Neutrophil (primary cell): ENCODE measurements around the gene CROCC.

Experiments used
- H3K27ac ChIP-seq: fragments of 200-600 bp; sonication (generic); 2 replicates; pipeline ENCODE4 v1.5.1; 2016; ENCODE audit warnings: mild to moderate bottlenecking, moderate library complexity
- H3K27me3 ChIP-seq: fragments of 200-600 bp; sonication (generic); 2 replicates; pipeline ENCODE4 v1.6.0; 2016; ENCODE audit warnings: mild to moderate bottlenecking
- H3K36me3 ChIP-seq: fragments of 200-600 bp; sonication (generic); 2 replicates; pipeline ENCODE4 v1.5.1; 2017
- H3K4me1 ChIP-seq, 2 experiments: fragments of 200-600 bp in 1 of 2; sonication (generic) in 1 of 2; 1 replicate in 1 of 2; 2 replicates in 1 of 2; pipeline versions ENCODE4 v1.5.1 to v1.6.1; 2013 to 2016; ENCODE audit warnings: low read depth in 1 of 2, low read length in 1 of 2, mild to moderate bottlenecking in 1 of 2, moderate library complexity in 1 of 2; ENCODE audit not compliant: control insufficient read depth in 1 of 2, insufficient read depth in 1 of 2
- H3K4me3 ChIP-seq, 2 experiments: fragments of 200-600 bp in 1 of 2; sonication (generic) in 1 of 2; 1 replicate in 1 of 2; 2 replicates in 1 of 2; pipeline ENCODE4 v1.5.1; 2013 to 2016; ENCODE audit warnings: low read depth in 1 of 2, low read length in 1 of 2, mild to moderate bottlenecking in 1 of 2, moderate library complexity in 1 of 2
- H3K9me3 ChIP-seq: fragments of 200-600 bp; sonication (generic); 2 replicates; pipeline ENCODE4 v1.5.1; 2016
- TF ChIP-seq, protein P1 (sequence below): fragments of 200-600 bp; sonication (generic); IDR thresholded peaks from 2 replicates; pipeline ENCODE4 v1.5.1; 2016; ENCODE audit warnings: antibody characterized with exemption

CROCC gene

DNA sequence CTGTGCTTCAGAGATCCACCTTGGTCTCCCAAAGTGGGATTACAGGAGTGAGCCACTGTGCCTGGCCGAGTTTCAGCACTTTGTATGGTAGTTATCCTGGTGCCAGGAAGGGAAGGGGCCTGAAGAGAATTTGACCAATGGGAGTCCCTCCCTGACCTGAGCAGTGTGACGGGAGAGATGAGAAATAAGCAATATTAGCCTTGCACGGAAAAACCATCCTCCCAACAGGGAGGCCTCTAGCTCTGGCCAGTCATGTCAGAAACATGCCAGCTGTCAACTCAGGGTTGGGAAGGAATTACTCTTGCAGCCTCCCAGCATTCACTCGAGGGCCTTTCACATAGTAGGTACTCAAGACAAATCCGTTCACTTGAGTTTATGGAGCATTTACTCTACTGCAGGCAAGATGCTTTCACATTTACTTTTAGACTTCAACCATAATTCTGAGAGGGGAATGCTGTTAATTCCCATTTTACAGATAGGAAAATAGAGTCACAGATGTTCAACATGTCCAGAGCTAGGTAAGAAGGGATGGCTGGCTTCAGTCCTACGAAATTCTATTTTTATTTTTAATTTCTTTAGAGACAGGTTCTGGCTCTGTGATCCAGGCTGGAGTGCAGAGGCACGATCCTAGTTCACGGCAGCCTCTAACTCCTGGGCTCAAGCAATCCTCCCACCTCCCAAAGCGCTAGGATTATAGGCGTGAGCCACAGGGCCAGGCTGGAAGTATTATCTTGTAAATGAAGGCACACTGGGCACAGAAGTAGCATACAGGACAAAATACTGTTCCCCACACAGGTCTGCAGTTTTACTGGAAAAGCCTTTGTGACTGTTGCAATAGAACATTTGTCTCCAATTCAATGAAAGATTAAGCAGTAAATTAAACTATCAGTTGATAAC, 93.2 kb downstream of the CROCC start:
- no peaks in the 10 kb centered on the region for H3K27me3 ChIP-seq
- peaks cover 22% of the 10 kb centered on the region for H3K36me3 ChIP-seq
- peaks cover 59 to 62% of the 10 kb centered on the region in 2 experiments for H3K4me1 ChIP-seq
- H3K4me3 ChIP-seq = no peak overlapping the region
- TF ChIP-seq, protein P1, sequence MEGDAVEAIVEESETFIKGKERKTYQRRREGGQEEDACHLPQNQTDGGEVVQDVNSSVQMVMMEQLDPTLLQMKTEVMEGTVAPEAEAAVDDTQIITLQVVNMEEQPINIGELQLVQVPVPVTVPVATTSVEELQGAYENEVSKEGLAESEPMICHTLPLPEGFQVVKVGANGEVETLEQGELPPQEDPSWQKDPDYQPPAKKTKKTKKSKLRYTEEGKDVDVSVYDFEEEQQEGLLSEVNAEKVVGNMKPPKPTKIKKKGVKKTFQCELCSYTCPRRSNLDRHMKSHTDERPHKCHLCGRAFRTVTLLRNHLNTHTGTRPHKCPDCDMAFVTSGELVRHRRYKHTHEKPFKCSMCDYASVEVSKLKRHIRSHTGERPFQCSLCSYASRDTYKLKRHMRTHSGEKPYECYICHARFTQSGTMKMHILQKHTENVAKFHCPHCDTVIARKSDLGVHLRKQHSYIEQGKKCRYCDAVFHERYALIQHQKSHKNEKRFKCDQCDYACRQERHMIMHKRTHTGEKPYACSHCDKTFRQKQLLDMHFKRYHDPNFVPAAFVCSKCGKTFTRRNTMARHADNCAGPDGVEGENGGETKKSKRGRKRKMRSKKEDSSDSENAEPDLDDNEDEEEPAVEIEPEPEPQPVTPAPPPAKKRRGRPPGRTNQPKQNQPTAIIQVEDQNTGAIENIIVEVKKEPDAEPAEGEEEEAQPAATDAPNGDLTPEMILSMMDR = no peak
- H3K9me3 ChIP-seq = no peaks in the 10 kb centered on the region
- peak overlapping the region; percentile 73 for H3K27ac ChIP-seq

DNA sequence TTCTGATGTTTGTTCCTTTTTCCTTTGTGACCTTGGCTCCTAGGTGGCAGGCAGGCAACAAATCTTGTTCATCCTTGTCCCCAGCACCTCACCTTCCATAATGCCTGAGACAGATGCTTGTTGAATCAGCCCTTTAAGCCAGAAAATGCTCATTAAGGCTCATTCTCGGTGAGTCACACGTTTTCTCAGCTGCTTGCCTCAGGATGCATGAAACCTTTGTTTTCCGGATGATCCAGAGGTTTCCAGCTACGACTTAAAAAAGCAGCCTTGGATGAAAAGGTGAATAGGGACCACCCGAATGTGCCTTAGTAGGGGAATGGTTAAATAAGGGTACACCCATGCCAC, 94.6 kb downstream of the CROCC start:
- TF ChIP-seq, protein P1 = no peak
- Histone ChIP-seq H3K4me3 (no peak overlapping the region), H3K36me3 (peaks cover 36% of the 10 kb centered on the region), H3K9me3 (no peaks in the 10 kb centered on the region), H3K27me3 (no peaks in the 10 kb centered on the region), H3K27ac (no peak overlapping the region), H3K4me1 (peaks cover 45 to 48% of the 10 kb centered on the region in 2 experiments)

DNA sequence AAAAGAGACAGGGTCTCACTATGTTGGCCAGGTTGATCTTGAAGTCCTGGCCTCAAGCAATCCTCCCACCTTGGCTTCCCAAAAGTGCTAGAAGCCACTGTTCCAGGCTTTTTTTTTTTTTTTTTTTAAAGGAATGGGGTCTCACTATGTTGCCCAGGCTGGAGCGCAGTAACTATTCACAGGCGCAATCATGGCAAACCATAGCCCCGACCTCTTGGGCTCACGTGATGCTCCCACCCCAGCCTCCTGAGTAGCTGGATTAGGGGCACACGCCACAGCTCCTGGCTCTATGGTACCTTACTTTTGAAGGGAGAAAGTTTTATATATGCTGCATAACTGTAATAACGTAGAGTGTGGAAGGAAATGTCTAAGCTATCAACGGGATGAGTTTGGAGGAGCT, 95.7 kb downstream of the CROCC start:
- Histone ChIP-seq H3K27ac (no peak overlapping the region), H3K4me3 (no peak overlapping the region), H3K9me3 (no peaks in the 10 kb centered on the region), H3K36me3 (peaks cover 47% of the 10 kb centered on the region), H3K27me3 (no peaks in the 10 kb centered on the region), H3K4me1 (peaks cover 38 to 40% of the 10 kb centered on the region in 2 experiments)
- TF ChIP-seq, protein P1 = no peak

DNA sequence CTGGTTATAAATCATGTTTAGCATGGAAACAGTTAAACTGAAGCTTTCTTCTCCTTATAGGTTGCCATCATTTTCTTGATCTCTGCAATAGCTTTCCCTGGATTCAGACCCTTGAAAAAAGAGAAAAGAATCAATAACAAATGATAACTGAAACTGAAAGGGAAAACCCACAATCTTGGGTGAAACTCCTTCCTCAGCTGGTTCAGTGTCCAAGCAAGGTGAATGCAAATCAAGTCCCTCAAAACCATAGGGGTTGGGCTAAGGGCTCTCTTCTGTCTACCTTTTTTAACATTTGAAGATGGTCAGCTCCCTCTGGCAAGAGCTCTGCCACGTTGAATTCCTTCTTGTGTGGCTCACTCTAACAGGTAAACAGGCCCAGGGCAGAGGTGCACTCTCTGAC, 97.1 kb downstream of the CROCC start:
- Histone ChIP-seq H3K27ac (peak overlapping the region; percentile 18), H3K4me3 (no peak overlapping the region), H3K27me3 (no peaks in the 10 kb centered on the region), H3K36me3 (peaks cover 61% of the 10 kb centered on the region), H3K9me3 (no peaks in the 10 kb centered on the region), H3K4me1 (peaks cover 33 to 36% of the 10 kb centered on the region in 2 experiments)
- TF ChIP-seq, protein P1 = no peak

DNA sequence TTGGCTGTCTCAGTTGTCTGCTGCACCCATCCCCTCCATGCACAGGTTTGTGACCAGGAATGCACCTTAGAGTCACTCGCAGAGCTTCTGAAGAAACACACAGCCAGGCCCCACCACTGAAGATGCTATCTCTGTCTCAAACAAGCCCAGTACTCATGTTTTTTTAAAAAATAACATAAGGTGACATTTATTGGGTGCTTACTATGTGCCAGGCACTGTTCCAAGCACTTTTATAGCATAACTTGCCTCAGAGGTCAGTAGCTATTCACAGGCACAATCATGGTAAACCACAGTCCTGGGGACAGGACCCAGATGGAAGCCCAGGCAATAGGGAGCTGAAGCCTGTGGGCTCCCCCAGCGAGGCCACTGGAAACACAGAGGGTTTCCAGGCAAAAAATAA, 98.8 kb downstream of the CROCC start:
- TF ChIP-seq, protein P1 = no peak
- H3K27ac ChIP-seq = no peak overlapping the region
- no peaks in the 10 kb centered on the region for H3K27me3 ChIP-seq
- H3K4me1 ChIP-seq = peaks cover 16 to 20% of the 10 kb centered on the region in 2 experiments
- no peak overlapping the region for H3K4me3 ChIP-seq
- H3K9me3 ChIP-seq = no peaks in the 10 kb centered on the region
- H3K36me3 ChIP-seq = peaks cover 76% of the 10 kb centered on the region
